HEK293 (cell line): ENCODE results near the gene RANBP10.
A peak's percentile ranks its signal among the peaks of the same experiment; 100 is the strongest.

ENCODE experiments used
- CTCF ChIA-PET: fragments of 350-600 bp; formaldehyde crosslinking; extraction: SDS; loops from one replicate; lab custom pipeline; 2021; ENCODE audit warnings: antibody characterized with exemption; lab: Yijun Ruan, JAX
- POLR2A ChIA-PET: fragments of 300-600 bp; formaldehyde crosslinking; extraction: SDS; loops from one replicate; lab custom pipeline; 2020; ENCODE audit warnings: antibody characterized with exemption, inconsistent platforms; lab: Yijun Ruan, JAX
- H3K27ac ChIP-seq: fragments of 200-500 bp; sonication (Bioruptor generic); 2 replicates; pipeline ENCODE4 v1.5.1; 2014; ENCODE audit warnings: low read depth, low read length, control low read depth, inconsistent platforms; ENCODE audit errors: extremely low read depth
- H3K36me3 ChIP-seq, 2 experiments: fragments of 200-500 bp in 1 of 2; sonication (Bioruptor generic) in 1 of 2; 1 replicate in 1 of 2; 2 replicates in 1 of 2; pipeline ENCODE4 v1.5.1; 2014 to 2017; ENCODE audit warnings: inconsistent platforms in 2 of 2, low read length in 2 of 2; ENCODE audit not compliant: control insufficient read depth in 2 of 2, insufficient read depth in 1 of 2
- H3K4me1 ChIP-seq: fragments of 200-500 bp; sonication (Bioruptor generic); 2 replicates; pipeline ENCODE4 v1.5.1; 2014; ENCODE audit warnings: mild to moderate bottlenecking, low read length, inconsistent platforms; ENCODE audit not compliant: control insufficient read depth, insufficient read depth
- H3K4me3 ChIP-seq: 2 replicates; pipeline ENCODE4 v1.5.1; 2011; ENCODE audit warnings: low read depth, mild to moderate bottlenecking, control low read depth, low read length, moderate library complexity
- H3K9me3 ChIP-seq: fragments of 200-500 bp; sonication (Bioruptor generic); 2 replicates; pipeline ENCODE4 v1.5.1; 2014; ENCODE audit warnings: low read depth, low read length, inconsistent platforms; ENCODE audit not compliant: control insufficient read depth, insufficient read depth
- GFI1B ChIP-seq: fragments of 450-650 bp; formaldehyde crosslinking; IDR thresholded peaks from 2 replicates; pipeline ENCODE4 v1.5.1; 2016; ENCODE audit warnings: missing biosample characterization, missing genetic modification characterization
- PRDM1 ChIP-seq: fragments of 450-650 bp; formaldehyde crosslinking; IDR thresholded peaks from 2 replicates; pipeline ENCODE4; 2016; ENCODE audit warnings: missing biosample characterization, missing genetic modification characterization
- TSHZ1 ChIP-seq: fragments of 450-650 bp; formaldehyde crosslinking; IDR thresholded peaks from 2 replicates; pipeline ENCODE4 v1.5.1; 2016; ENCODE audit warnings: missing biosample characterization, missing genetic modification characterization, borderline replicate concordance
- ZBTB21 ChIP-seq: fragments of 450-650 bp; formaldehyde crosslinking; IDR thresholded peaks from 2 replicates; pipeline ENCODE4 v1.5.1; 2017; ENCODE audit warnings: missing biosample characterization, missing genetic modification characterization
- ZIC2 ChIP-seq: fragments of 450-650 bp; formaldehyde crosslinking; IDR thresholded peaks from 2 replicates; pipeline ENCODE4 v1.5.1; 2016; ENCODE audit warnings: missing biosample characterization, missing genetic modification characterization
- ZNF132 ChIP-seq: fragments of 450-650 bp; formaldehyde crosslinking; IDR thresholded peaks from 2 replicates; pipeline ENCODE4 v1.5.1; 2017; ENCODE audit warnings: missing biosample characterization, missing genetic modification characterization, borderline replicate concordance
- ZNF148 ChIP-seq: fragments of 450-650 bp; formaldehyde crosslinking; IDR thresholded peaks from 2 replicates; pipeline ENCODE4 v1.5.0; 2017; ENCODE audit warnings: missing biosample characterization, missing genetic modification characterization, borderline replicate concordance
- ZNF184 ChIP-seq: fragments of 450-650 bp; IDR thresholded peaks from 2 replicates; pipeline ENCODE4 v1.5.1; 2018; ENCODE audit warnings: missing biosample characterization, mild to moderate bottlenecking, missing genetic modification characterization
- ZNF19 ChIP-seq: fragments of 450-650 bp; formaldehyde crosslinking; IDR thresholded peaks from 2 replicates; pipeline ENCODE4; 2016; ENCODE audit warnings: missing biosample characterization, missing genetic modification characterization, low read depth
- ZNF292 ChIP-seq: fragments of 450-650 bp; formaldehyde crosslinking; IDR thresholded peaks from 2 replicates; pipeline ENCODE4 v1.5.1; 2016; ENCODE audit warnings: low read depth, missing biosample characterization, missing genetic modification characterization, borderline replicate concordance
- ZNF391 ChIP-seq: fragments of 450-650 bp; formaldehyde crosslinking; IDR thresholded peaks from 2 replicates; pipeline ENCODE4 v1.5.1; 2016; ENCODE audit warnings: low read depth, missing biosample characterization, missing genetic modification characterization, borderline replicate concordance
- ZNF449 ChIP-seq: fragments of 450-650 bp; formaldehyde crosslinking; IDR thresholded peaks from 2 replicates; pipeline ENCODE4 v1.5.1; 2017; ENCODE audit warnings: missing biosample characterization, mild to moderate bottlenecking, missing genetic modification characterization, moderate library complexity
- ZNF621 ChIP-seq: fragments of 450-650 bp; formaldehyde crosslinking; IDR thresholded peaks from 2 replicates; pipeline ENCODE4 v1.5.1; 2017; ENCODE audit warnings: missing biosample characterization, missing genetic modification characterization
- ZNF626 ChIP-seq: fragments of 450-650 bp; sonication (Bioruptor Pico); formaldehyde crosslinking; IDR thresholded peaks from 2 replicates; pipeline ENCODE4 v1.5.1; 2018; ENCODE audit warnings: missing biosample characterization, missing genetic modification characterization, inconsistent platforms
- ZNF677 ChIP-seq: fragments of 450-650 bp; IDR thresholded peaks from 2 replicates; pipeline ENCODE4 v1.5.0; 2018; ENCODE audit warnings: missing biosample characterization, mild to moderate bottlenecking, missing genetic modification characterization, moderate library complexity
- ZNF785 ChIP-seq: fragments of 450-650 bp; formaldehyde crosslinking; IDR thresholded peaks from 2 replicates; pipeline ENCODE4 v1.5.1; 2016; ENCODE audit warnings: missing biosample characterization, missing genetic modification characterization
- ZSCAN5A ChIP-seq: fragments of 450-650 bp; formaldehyde crosslinking; IDR thresholded peaks from 2 replicates; pipeline ENCODE4 v1.5.1; 2016; ENCODE audit warnings: missing biosample characterization, missing genetic modification characterization

RANBP10 gene

GRCh38 chr16:67708368-67708771 is 98.0 kb downstream of the RANBP10 start:
- Histone ChIP-seq H3K4me3 (no peak overlapping the region), H3K36me3 (no peaks in the 10 kb centered on the region; a peak in 1 of 3 replicates), H3K27ac (0 out of 2 replicates have a peak overlapping the region, but pooled peaks have one; percentile 16), H3K9me3 (no peaks in the 10 kb centered on the region), H3K4me1 (peaks cover 4% of the 10 kb centered on the region; the same call in 1 of the 2 replicates)
- no peak for TF ChIP-seq ZNF626
- TF ChIP-seq GFI1B (tag by site-specific recombination) = no peak
- no peak for TF ChIP-seq ZBTB21 (tag by site-specific recombination)
- POLR2A ChIA-PET = interaction anchor here (1.1 kb wide), 1 partner anchor 11 kb away, joined by 3 read pairs; the partner anchor contains the start of gene GFOD2
- CTCF ChIA-PET = interaction anchor here (0.6 to 1.1 kb wide), 2 partner anchors 108 to 194 kb away, joined by 3 to 6 read pairs; no protein-coding TSS in a partner anchor

GRCh38 chr16:67707790-67708189 is 98.6 kb downstream of the RANBP10 start:
- CTCF ChIA-PET = interaction anchor here (1.1 kb wide), 1 partner anchor 109 kb away, joined by 6 read pairs; no protein-coding TSS in a partner anchor
- H3K27ac ChIP-seq = no peak overlapping the region
- no peaks in the 10 kb centered on the region for H3K9me3 ChIP-seq
- H3K4me1 ChIP-seq = peaks cover 4% of the 10 kb centered on the region; the same call in 1 of the 2 replicates
- TF ChIP-seq ZNF292 (tag by site-specific recombination) (no peak), ZNF785 (tag by site-specific recombination) (no peak), ZNF621 (tag by site-specific recombination) (no peak), ZSCAN5A (tag by site-specific recombination) (no peak), ZNF148 (tag by site-specific recombination) (no peak), ZIC2 (no peak), PRDM1 (tag by site-specific recombination) (no peak), ZNF132 (tag by site-specific recombination) (no peak)
- POLR2A ChIA-PET = interaction anchor here (1.1 kb wide), 1 partner anchor 11 kb away, joined by 3 read pairs; the partner anchor contains the start of gene GFOD2
- no peaks in the 10 kb centered on the region; a peak in 1 of 3 replicates for H3K36me3 ChIP-seq
- H3K4me3 ChIP-seq = no peak overlapping the region

- POLR2A ChIA-PET = interaction anchor here (0.6 kb wide), 1 partner anchor 149 kb away, joined by 3 read pairs; no protein-coding TSS in a partner anchor
- H3K4me1 ChIP-seq = peaks cover 4% of the 10 kb centered on the region; the same call in 1 of the 2 replicates
- no peaks in the 10 kb centered on the region for H3K9me3 ChIP-seq
- CTCF ChIA-PET = no interaction called here
- H3K27ac ChIP-seq = no peak overlapping the region
- H3K4me3 ChIP-seq = no peak overlapping the region
- no peaks in the 10 kb centered on the region; a peak in 1 of 3 replicates for H3K36me3 ChIP-seq
- TF ChIP-seq ZNF391 (tag by site-specific recombination) (no peak), TSHZ1 (tag by site-specific recombination) (no peak), ZNF677 (no peak), ZNF184 (peak; percentile 98), ZNF19 (tag by site-specific recombination) (no peak), ZNF449 (tag by site-specific recombination) (no peak)
These were observed 99.2 kb downstream of the RANBP10 start for GRCh38 chr16:67707210-67707609.
